GM12878 (cell line): ENCODE measurements around the gene POU2F1. TPM values are rescaled to one million over a fixed set of nuclear protein-coding genes. Genes with fewer than 3 reads are reported as not detected.
A peak's percentile ranks its signal among the peaks of the same experiment; 100 is the strongest.

Source experiments
- BCL11A ChIP-seq: IDR thresholded peaks from 2 replicates; pipeline ENCODE4 v1.6.1; 2011; ENCODE audit warnings: low read depth, low read length
- BCLAF1 ChIP-seq: fragments of 450-650 bp; IDR thresholded peaks from 2 replicates; pipeline ENCODE4 v1.6.1; 2017; ENCODE audit warnings: antibody characterized with exemption, mild to moderate bottlenecking, moderate library complexity
- BHLHE40 ChIP-seq, 2 experiments: fragments of 450-650 bp in 1 of 2; IDR thresholded peaks; 2 replicates each; pipeline ENCODE4 v1.6.1; 2011 to 2017; ENCODE audit warnings: low read depth in 2 of 2, borderline replicate concordance in 1 of 2, improper control_type of control experiment in 1 of 2, low read length in 1 of 2, mild to moderate bottlenecking in 1 of 2
- BMI1 ChIP-seq: fragments of 450-650 bp; IDR thresholded peaks from 2 replicates; pipeline ENCODE4 v1.6.1; 2016; ENCODE audit warnings: mild to moderate bottlenecking, moderate library complexity, borderline replicate concordance
- CBX5 ChIP-seq: sonication (generic); IDR thresholded peaks from 2 replicates; pipeline ENCODE4 v1.6.1; 2016; ENCODE audit warnings: low read depth, moderate library complexity, mild to moderate bottlenecking, inconsistent platforms
- CHD1 ChIP-seq: IDR thresholded peaks from 2 replicates; pipeline ENCODE4 v1.6.1; 2012; ENCODE audit warnings: low read depth, low read length, improper control_type of control experiment
- EP300 ChIP-seq, 2 experiments: fragments of 150-350 bp in 1 of 2; IDR thresholded peaks; 2 replicates each; pipeline ENCODE4 v1.6.1; 2011 to 2012; ENCODE audit warnings: low read depth in 2 of 2, low read length in 2 of 2, borderline replicate concordance in 1 of 2, improper control_type of control experiment in 1 of 2, inconsistent platforms in 1 of 2; ENCODE audit not compliant: control insufficient read depth in 1 of 2
- EZH2 ChIP-seq: IDR thresholded peaks from 2 replicates; pipeline ENCODE4 v1.6.1; 2012; ENCODE audit warnings: low read depth, mild to moderate bottlenecking, control low read depth, inconsistent platforms, low read length, borderline replicate concordance; ENCODE audit not compliant: control insufficient read depth
- IKZF1 ChIP-seq: fragments of 450-650 bp; conservative IDR thresholded peaks from 2 replicates; pipeline ENCODE4 v1.6.1; 2017; ENCODE audit warnings: antibody characterized with exemption, mild to moderate bottlenecking
- IRF5 ChIP-seq: fragments of 450-650 bp; IDR thresholded peaks from 2 replicates; pipeline ENCODE4 v1.6.1; 2017; ENCODE audit warnings: borderline replicate concordance
- KAT2A ChIP-seq: conservative IDR thresholded peaks from 2 replicates; pipeline ENCODE4 v1.6.1; 2011; ENCODE audit warnings: low read depth, low read length; ENCODE audit not compliant: control insufficient read depth
- MAX ChIP-seq: IDR thresholded peaks from 2 replicates; pipeline ENCODE4 v1.6.1; 2012; ENCODE audit warnings: low read depth, low read length, improper control_type of control experiment
- MTA2 ChIP-seq: fragments of 450-650 bp; IDR thresholded peaks from 2 replicates; pipeline ENCODE4 v1.6.1; 2016; ENCODE audit warnings: low read depth, mild to moderate bottlenecking, moderate library complexity
- NFIC ChIP-seq: IDR thresholded peaks from 2 replicates; pipeline ENCODE4 v1.6.1; 2012; ENCODE audit warnings: low read depth, mild to moderate bottlenecking, inconsistent platforms, low read length, moderate library complexity
- NFXL1 ChIP-seq: fragments of 450-650 bp; IDR thresholded peaks from 2 replicates; pipeline ENCODE4 v1.6.1; 2017; ENCODE audit warnings: antibody characterized with exemption, mild to moderate bottlenecking, borderline replicate concordance
- PBX3 ChIP-seq: IDR thresholded peaks from 2 replicates; pipeline ENCODE4 v1.6.1; 2011; ENCODE audit warnings: mild to moderate bottlenecking, low read depth, low read length, moderate library complexity; ENCODE audit not compliant: insufficient replicate concordance
- POLR2AphosphoS5 ChIP-seq: IDR thresholded peaks from 2 replicates; pipeline ENCODE4 v1.6.1; 2011; ENCODE audit warnings: mild to moderate bottlenecking, low read length, inconsistent platforms
- RCOR1 ChIP-seq: conservative IDR thresholded peaks from 2 replicates; pipeline ENCODE4 v1.6.1; 2012; ENCODE audit warnings: low read depth, low read length, improper control_type of control experiment
- RELA ChIP-seq: fragments of 450-650 bp; IDR thresholded peaks from 2 replicates; pipeline ENCODE4 v1.8.0; 2014; ENCODE audit warnings: borderline replicate concordance; ENCODE audit not compliant: partially characterized antibody
- USF2 ChIP-seq: IDR thresholded peaks from 2 replicates; pipeline ENCODE4 v1.6.1; 2011; ENCODE audit warnings: low read depth, low read length, improper control_type of control experiment, borderline replicate concordance
- ZNF217 ChIP-seq: fragments of 450-650 bp; IDR thresholded peaks from 2 replicates; pipeline ENCODE4 v1.6.1; 2017; ENCODE audit warnings: antibody characterized with exemption, mild to moderate bottlenecking
- ZSCAN29 ChIP-seq: fragments of 450-650 bp; IDR thresholded peaks from 2 replicates; pipeline ENCODE4 v1.6.1; 2017; ENCODE audit warnings: mild to moderate bottlenecking, moderate library complexity
- polyA plus RNA-seq, 11 experiments: library from polyadenylated mRNA; depleted of rRNA in 4 of 11; unstranded in 6 of 11; stranded (reverse) in 5 of 11; fragments of >200 nt; fragmentation: Nextera tagmentation in 4 of 11; fragmentation: Illumina TruSeq in 1 of 11; extraction: Ambion mirVana in 4 of 11; extraction: Trizol in 1 of 11; gene quantifications; 1 replicate in 1 of 11; 2 replicates in 10 of 11; pipeline versions ENCODE4 v1.2.1 to v1.2.3, GENCODE V29; 2011 to 2016; ENCODE audit warnings: inconsistent platforms in 2 of 11, missing spikeins in 2 of 11, low read depth in 1 of 11
- total RNA-seq, 4 experiments: library from RNA; depleted of rRNA in 3 of 4; stranded (reverse); fragments of >200 nt in 3 of 4; fragmentation: Illumina TruSeq in 1 of 4; extraction: Trizol in 1 of 4; gene quantifications; 2 replicates each; pipeline versions ENCODE4 v1.2.1 to v1.2.3, GENCODE V29; 2013 to 2021

POU2F1 gene
- total and polyA plus RNA-seq, 10 of the 15 experiments (the other 5 are each of a cell fraction or from before 2014, with no cell fraction given), result 2.5 to 21.7 (median 12.5) TPM

- TF ChIP-seq BMI1, result 0 out of 2 replicates have a peak, but pooled peaks have one; percentile 57
- TF ChIP-seq BCLAF1, result no peak
- no peak for TF ChIP-seq MAX
- TF ChIP-seq CHD1, result no peak
- TF ChIP-seq NFXL1, result no peak
- TF ChIP-seq NFIC, result peak; percentile 58
- TF ChIP-seq MTA2, result peak; percentile 91
- TF ChIP-seq USF2, result no peak
- peak; percentile 88 to 93 for TF ChIP-seq BHLHE40 (IDR thresholded peaks at IDR 0.05; ENCODE audit: borderline replicate concordance in 1 of 2, low read depth in 2 of 2, low read length in 1 of 2)
- peak; percentile 54; the same call in 1 of the 2 replicates for TF ChIP-seq BCL11A
- no peak for TF ChIP-seq ZSCAN29
- TF ChIP-seq POLR2AphosphoS5, result 0 out of 2 replicates have a peak, but pooled peaks have one; percentile 35
- TF ChIP-seq CBX5, result no peak
- TF ChIP-seq EZH2, result no peak
- no peak; the same call in 1 of the 2 replicates for TF ChIP-seq RCOR1
- peak; percentile 69; the same call in 1 of the 2 replicates for TF ChIP-seq ZNF217
- TF ChIP-seq IKZF1, result 0 out of 2 replicates have a peak, but pooled peaks have one; percentile 53
- TF ChIP-seq KAT2A, result no peak
- peak; percentile 65 to 83; a peak in 2 of 4 replicates for TF ChIP-seq EP300 (IDR thresholded peaks at IDR 0.05; ENCODE audit: borderline replicate concordance in 1 of 2, control insufficient read depth in 1 of 2, low read depth in 2 of 2, low read length in 2 of 2)
- TF ChIP-seq IRF5, result no peak
- TF ChIP-seq RELA, result no peak
- no peak for TF ChIP-seq PBX3
Measured at GRCh38 chr1:167328816-167329483, 108.3 kb downstream of the POU2F1 start (continued).
